ENCODE measurements around the gene ESR1. TPM values are rescaled to one million over a fixed set of nuclear protein-coding genes. Genes with fewer than 3 reads are reported as not detected.

ESR1 gene
- total and polyA plus RNA-seq, 7 experiments from 2014 or later, result 0.59 to 5.2 (median 2.8) TPM

DNA sequence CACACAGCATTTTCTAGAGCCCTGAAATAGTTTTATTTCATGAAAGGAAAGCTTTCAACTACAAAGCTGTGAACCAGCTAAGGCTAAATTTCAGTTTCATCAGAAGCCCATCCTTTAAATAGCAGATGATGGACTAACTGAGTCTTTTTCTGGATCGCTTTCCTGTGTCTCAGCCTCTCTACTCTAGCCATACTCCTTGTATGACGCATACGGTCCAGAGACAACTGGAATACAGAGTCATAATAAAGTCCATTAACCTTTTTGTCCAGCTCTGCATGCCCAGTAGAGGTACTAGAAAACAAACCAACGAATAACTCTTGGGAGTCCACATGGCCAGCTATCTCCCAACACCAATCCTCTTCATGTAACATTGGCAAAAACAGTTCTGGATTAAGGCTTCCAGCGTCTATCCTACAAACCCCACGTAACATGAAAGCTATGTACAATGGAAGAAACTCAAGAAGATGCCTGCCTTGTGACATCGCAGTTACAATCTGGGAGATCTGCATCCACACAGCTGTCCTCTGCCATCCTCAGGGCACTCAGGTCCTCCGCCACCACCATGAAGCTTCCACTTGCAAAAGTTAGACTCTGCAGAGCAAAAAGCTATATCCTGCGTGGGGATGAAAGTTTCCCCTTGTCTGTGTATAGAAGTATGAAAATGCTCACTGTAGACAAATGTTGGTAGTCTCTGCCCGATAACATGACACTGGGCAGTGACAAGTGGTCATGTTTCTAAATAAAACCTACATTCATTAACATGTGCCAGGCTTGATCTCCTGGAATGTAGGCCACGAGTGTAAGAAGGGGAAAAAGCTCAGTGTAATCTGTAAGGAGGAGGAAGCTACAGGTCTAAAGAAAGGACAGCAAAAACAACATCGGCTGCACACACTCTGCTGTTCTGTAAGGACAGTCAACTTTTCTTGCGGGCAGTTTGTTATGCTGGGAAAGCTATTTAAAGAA lies 360.4 kb downstream of the ESR1 start:
- ChIA-PET CTCF (interaction anchor here (0.6 to 1.4 kb wide), 4 partner anchors 15 to 103 kb away, joined by 3 to 4 read pairs (median 3); no protein-coding TSS in a partner anchor), POLR2A (interaction anchor here (0.8 to 1.7 kb wide), 3 partner anchors 8 to 134 kb away, joined by 3 to 8 read pairs (median 4); no protein-coding TSS in a partner anchor)
- Mint-ChIP-seq H3K36me3 (peaks cover 19 to 69% (median 49%) of the 10 kb centered on the region in 5 donors), H3K9me3 (peaks cover 0 to 6% (median 0%) of the 10 kb centered on the region in 11 donors), H3K4me1 (peaks cover 23 to 50% (median 40%) of the 10 kb centered on the region in 7 donors), H3K27me3 (no peaks in the 10 kb centered on the region), H3K4me3 (peak overlapping the region in 2 of 10 donors; percentile 29 to 54), H3K27ac (peak overlapping the region in 7 of 9 donors; percentile 14 to 84 (median 72))
- H3K4me1 ChIP-seq (ENCODE audit: control insufficient read depth in 2 of 2, insufficient read depth in 2 of 2, low read length in 2 of 2), result peaks cover 12 to 25% of the 10 kb centered on the region in 2 donors
- intact Hi-C loops (cut with micrococcal nuclease), result no loop called here
- DNase-seq (no peak), ATAC-seq (no peak)
- no peaks in the 10 kb centered on the region for H3K27me3 ChIP-seq (ENCODE audit: control insufficient read depth in 2 of 2, insufficient read depth in 2 of 2, low read length in 2 of 2)
- no peak overlapping the region for H3K27ac ChIP-seq (ENCODE audit: low read depth, low read length)
- peaks cover 15 to 73% (median 22%) of the 10 kb centered on the region in 3 experiments for H3K36me3 ChIP-seq (ENCODE audit: control insufficient read depth in 2 of 3, insufficient read depth in 3 of 3, low read length in 3 of 3)
- H3K9me3 ChIP-seq (ENCODE audit: control insufficient read depth in 2 of 3, low read length in 3 of 3), result no peaks in the 10 kb centered on the region
- H3K4me3 ChIP-seq (ENCODE audit: low read length), result no peak overlapping the region

DNA sequence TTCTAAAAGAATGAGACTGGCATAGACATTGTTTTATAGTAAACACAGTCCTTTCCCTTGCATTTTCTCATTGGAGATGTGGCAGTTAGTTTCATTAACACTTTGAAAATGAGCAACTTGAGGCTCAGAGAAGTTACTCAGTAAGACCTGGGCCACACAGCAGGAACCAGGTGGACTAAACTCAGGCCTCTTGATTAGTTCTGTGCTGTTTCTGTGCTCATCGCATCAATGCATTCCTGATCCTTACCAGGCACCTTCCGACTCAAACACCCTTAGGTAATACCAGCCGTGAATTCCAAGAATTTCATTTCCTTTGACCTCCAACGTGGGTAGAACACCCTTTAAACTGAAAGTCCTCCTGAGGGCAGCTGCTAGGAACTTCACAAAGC lies 362.8 kb downstream of the ESR1 start:
- Histone ChIP-seq H3K27me3 (ENCODE audit: control insufficient read depth in 2 of 2, insufficient read depth in 2 of 2, low read length in 2 of 2) (no peaks in the 10 kb centered on the region), H3K36me3 (ENCODE audit: control insufficient read depth in 2 of 3, insufficient read depth in 3 of 3, low read length in 3 of 3) (peaks cover 8 to 78% (median 27%) of the 10 kb centered on the region in 3 experiments), H3K4me3 (ENCODE audit: low read length) (no peak overlapping the region), H3K9me3 (ENCODE audit: control insufficient read depth in 2 of 3, low read length in 3 of 3) (no peaks in the 10 kb centered on the region), H3K27ac (ENCODE audit: low read depth, low read length) (peak overlapping the region; percentile 12), H3K4me1 (ENCODE audit: control insufficient read depth in 2 of 2, insufficient read depth in 2 of 2, low read length in 2 of 2) (peaks cover 12 to 25% of the 10 kb centered on the region in 2 donors)
- intact Hi-C loops (cut with micrococcal nuclease), result loop anchor here in 1 of 2 donors (2.0 kb wide), 1 partner anchor 18 kb away; no protein-coding TSS in a partner anchor
- ATAC-seq (no peak), DNase-seq (no peak)
- H3K9me3 Mint-ChIP-seq, result peaks cover 0 to 6% (median 0%) of the 10 kb centered on the region in 11 donors
- ChIA-PET CTCF (no interaction called here), POLR2A (no interaction called here)
- peaks cover 23 to 64% (median 51%) of the 10 kb centered on the region in 7 donors for H3K4me1 Mint-ChIP-seq
- H3K27me3 Mint-ChIP-seq, result no peaks in the 10 kb centered on the region
- peak overlapping the region in 6 of 10 donors; percentile 8 to 49 (median 27) for H3K4me3 Mint-ChIP-seq
- peak overlapping the region; percentile 65 to 94 (median 90) for H3K27ac Mint-ChIP-seq
- H3K36me3 Mint-ChIP-seq, result peaks cover 17 to 69% (median 47%) of the 10 kb centered on the region in 5 donors

DNA sequence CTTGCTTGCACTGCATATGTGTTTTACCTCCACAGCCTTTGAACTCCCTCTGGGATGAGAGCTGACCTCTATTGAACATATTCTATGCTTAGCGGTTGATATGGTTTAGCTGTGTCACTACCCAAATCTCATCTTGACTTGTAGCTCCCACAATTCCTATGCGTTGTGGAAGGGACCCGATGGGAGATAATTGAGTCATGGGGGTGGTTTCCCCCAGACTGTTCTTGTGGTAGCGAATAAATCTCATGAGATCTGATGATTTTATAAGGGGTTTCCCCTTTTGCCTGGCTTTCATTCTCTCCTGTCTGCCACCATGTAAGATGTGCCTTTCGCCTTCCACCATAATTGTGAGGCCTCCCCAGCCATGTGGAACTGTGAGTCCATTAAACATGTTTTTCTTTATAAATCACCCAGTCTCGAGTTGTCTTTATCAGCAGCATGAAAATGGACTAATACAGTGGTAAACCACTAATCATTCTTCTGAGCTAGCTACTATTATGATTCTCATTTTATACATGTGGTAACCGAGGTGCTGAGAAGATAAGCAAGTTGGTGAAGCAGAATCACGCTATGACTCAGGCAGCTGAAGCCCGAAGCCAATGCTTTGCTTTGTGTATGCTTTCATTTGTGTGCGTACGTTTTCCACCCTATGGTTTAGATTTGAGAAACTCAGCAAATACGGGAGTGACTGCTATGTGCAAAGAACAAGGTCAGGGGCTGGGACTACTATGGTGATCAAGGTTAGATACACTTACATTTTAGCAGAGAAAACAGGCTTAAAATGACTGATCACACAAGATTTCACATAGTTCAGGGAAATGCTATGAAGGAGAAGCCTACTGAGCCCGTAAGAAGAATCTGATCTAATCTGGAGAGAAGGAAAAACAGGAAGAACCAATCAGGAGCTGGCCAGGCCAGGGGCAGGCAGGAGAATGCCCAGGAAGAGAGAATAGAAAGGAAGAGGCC lies 363.5 kb downstream of the ESR1 start:
- Mint-ChIP-seq H3K4me3 (peak overlapping the region in 9 of 10 donors; percentile 14 to 76 (median 55)), H3K4me1 (peaks cover 23 to 71% (median 57%) of the 10 kb centered on the region in 7 donors), H3K36me3 (peaks cover 17 to 69% (median 53%) of the 10 kb centered on the region in 5 donors), H3K27ac (peak overlapping the region; percentile 65 to 94 (median 88)), H3K27me3 (no peaks in the 10 kb centered on the region), H3K9me3 (peaks cover 0 to 6% (median 0%) of the 10 kb centered on the region in 11 donors)
- DNase-seq (peak in 3 of 9 donors; percentile 11 to 37 (median 22)), ATAC-seq (peak; percentile 87)
- H3K27me3 ChIP-seq (ENCODE audit: control insufficient read depth in 2 of 2, insufficient read depth in 2 of 2, low read length in 2 of 2), result no peaks in the 10 kb centered on the region
- ChIA-PET CTCF (interaction anchor here (1.9 kb wide), 1 partner anchor 13 kb away, joined by 5 read pairs; no protein-coding TSS in a partner anchor), POLR2A (no interaction called here)
- no peaks in the 10 kb centered on the region for H3K9me3 ChIP-seq (ENCODE audit: control insufficient read depth in 2 of 3, low read length in 3 of 3)
- H3K4me3 ChIP-seq (ENCODE audit: low read length), result peak overlapping the region; percentile 16
- H3K27ac ChIP-seq (ENCODE audit: low read depth, low read length), result peak overlapping the region; percentile 12
- H3K4me1 ChIP-seq (ENCODE audit: control insufficient read depth in 2 of 2, insufficient read depth in 2 of 2, low read length in 2 of 2), result peaks cover 12 to 25% of the 10 kb centered on the region in 2 donors
- H3K36me3 ChIP-seq (ENCODE audit: control insufficient read depth in 2 of 3, insufficient read depth in 3 of 3, low read length in 3 of 3), result peaks cover 10 to 76% (median 34%) of the 10 kb centered on the region in 3 experiments
- intact Hi-C loops (cut with micrococcal nuclease), result loop anchor here (1.0 to 2.0 kb wide), 4 partner anchors 10 to 131 kb away; no protein-coding TSS in a partner anchor

DNA sequence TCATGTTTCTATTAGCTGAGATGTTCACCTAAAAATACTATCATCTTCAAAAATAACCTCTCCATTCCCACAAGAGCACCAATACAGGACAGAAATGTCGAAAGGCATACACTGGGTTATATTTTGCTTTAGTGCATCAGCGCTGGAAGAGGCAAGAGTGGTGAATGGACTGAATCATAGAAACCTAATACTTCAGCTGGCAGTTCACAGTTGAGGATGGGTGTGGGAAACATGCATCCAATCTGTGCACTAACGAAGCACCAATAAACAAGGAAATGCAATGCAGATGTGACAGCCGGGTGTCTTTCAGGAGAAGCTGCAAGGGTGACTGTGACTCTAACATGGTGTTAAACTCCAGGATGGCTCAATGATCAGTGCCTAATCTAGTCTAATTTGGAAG lies 365.8 kb downstream of the ESR1 start:
- POLR2A ChIA-PET, result interaction anchor here (3.8 kb wide), 1 partner anchor 11 kb away, joined by 32 read pairs; no protein-coding TSS in a partner anchor
- intact Hi-C loops (cut with micrococcal nuclease), result no loop called here
- peaks cover 27 to 70% (median 39%) of the 10 kb centered on the region in 3 experiments for H3K36me3 ChIP-seq (ENCODE audit: control insufficient read depth in 2 of 3, insufficient read depth in 3 of 3, low read length in 3 of 3)

DNA sequence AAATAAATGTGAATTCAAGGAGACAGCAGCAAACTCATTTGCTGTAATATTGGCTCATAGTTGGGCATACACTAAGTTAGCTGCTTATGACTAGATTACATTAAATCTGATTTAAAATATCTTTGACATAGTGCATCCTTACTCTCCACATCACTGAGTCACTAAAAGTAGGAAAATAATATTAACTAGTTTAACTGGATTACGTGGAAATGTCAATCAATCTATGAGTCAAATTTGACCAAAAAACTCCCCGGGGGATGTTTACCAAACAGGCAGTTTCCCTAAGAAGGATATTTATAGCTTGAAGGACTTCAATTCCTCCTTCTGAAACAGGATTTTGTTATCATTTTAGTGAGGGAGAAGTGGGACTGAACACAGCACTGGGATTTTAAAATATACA lies 366.5 kb downstream of the ESR1 start:
- peak overlapping the region in 6 of 9 donors; percentile 20 to 81 (median 70) for H3K27ac Mint-ChIP-seq
- H3K4me3 Mint-ChIP-seq, result no peak overlapping the region
- H3K4me1 Mint-ChIP-seq, result peaks cover 18 to 64% (median 53%) of the 10 kb centered on the region in 7 donors
- Histone ChIP-seq H3K4me1 (ENCODE audit: control insufficient read depth in 2 of 2, insufficient read depth in 2 of 2, low read length in 2 of 2) (peaks cover 12 to 25% of the 10 kb centered on the region in 2 donors), H3K9me3 (ENCODE audit: control insufficient read depth in 2 of 3, low read length in 3 of 3) (no peaks in the 10 kb centered on the region), H3K27me3 (ENCODE audit: control insufficient read depth in 2 of 2, insufficient read depth in 2 of 2, low read length in 2 of 2) (no peaks in the 10 kb centered on the region), H3K36me3 (ENCODE audit: control insufficient read depth in 2 of 3, insufficient read depth in 3 of 3, low read length in 3 of 3) (peaks cover 34 to 71% (median 43%) of the 10 kb centered on the region in 3 experiments), H3K4me3 (ENCODE audit: low read length) (no peak overlapping the region), H3K27ac (ENCODE audit: low read depth, low read length) (no peak overlapping the region)
- H3K9me3 Mint-ChIP-seq, result peaks cover 0 to 6% (median 0%) of the 10 kb centered on the region in 11 donors
- H3K36me3 Mint-ChIP-seq, result peaks cover 21 to 61% (median 50%) of the 10 kb centered on the region in 5 donors
- no peaks in the 10 kb centered on the region for H3K27me3 Mint-ChIP-seq
- intact Hi-C loops (cut with micrococcal nuclease), result no loop called here
- no peak for DNase-seq
- ATAC-seq, result no peak
- CTCF ChIA-PET, result no interaction called here
- POLR2A ChIA-PET, result interaction anchor here (3.8 kb wide), 1 partner anchor 10 kb away, joined by 32 read pairs; no protein-coding TSS in a partner anchor

More for the DNA sequence above, 365.8 kb downstream of the ESR1 start:
- CTCF ChIA-PET, result interaction anchor here (1.9 kb wide), 1 partner anchor 11 kb away, joined by 5 read pairs; no protein-coding TSS in a partner anchor
- peaks cover 0 to 6% (median 0%) of the 10 kb centered on the region in 11 donors for H3K9me3 Mint-ChIP-seq
- H3K27me3 Mint-ChIP-seq, result no peaks in the 10 kb centered on the region
- no peak for DNase-seq
- Histone ChIP-seq H3K27ac (ENCODE audit: low read depth, low read length) (no peak overlapping the region), H3K4me3 (ENCODE audit: low read length) (no peak overlapping the region), H3K27me3 (ENCODE audit: control insufficient read depth in 2 of 2, insufficient read depth in 2 of 2, low read length in 2 of 2) (no peaks in the 10 kb centered on the region), H3K9me3 (ENCODE audit: control insufficient read depth in 2 of 3, low read length in 3 of 3) (no peaks in the 10 kb centered on the region), H3K4me1 (ENCODE audit: control insufficient read depth in 2 of 2, insufficient read depth in 2 of 2, low read length in 2 of 2) (peaks cover 12 to 25% of the 10 kb centered on the region in 2 donors)
- H3K27ac Mint-ChIP-seq, result peak overlapping the region in 8 of 9 donors; percentile 20 to 81 (median 75)
- peaks cover 19 to 68% (median 56%) of the 10 kb centered on the region in 7 donors for H3K4me1 Mint-ChIP-seq
- peaks cover 21 to 64% (median 51%) of the 10 kb centered on the region in 5 donors for H3K36me3 Mint-ChIP-seq
- peak overlapping the region in 1 of 10 donors; percentile 16 for H3K4me3 Mint-ChIP-seq
- no peak for ATAC-seq

Measured in naive thymus-derived CD4-positive, alpha-beta T cell (primary cell).